HG02938 (cell line): Measurements from ENCODE around the gene C7.

Experiments
- ATAC-seq: cut with Tn5 transposase; IDR thresholded peaks from one replicate; pipeline ENCODE4 v1.9.1; 2021; ENCODE audit warnings: mild to moderate bottlenecking, moderate library complexity; ENCODE audit not compliant: unreplicated experiment

The C7 gene

GRCh38 chr5:40915341-40915926, 6.1 kb downstream of the C7 start:
- no peak for ATAC-seq

- ATAC-seq, result no peak
Observed at GRCh38 chr5:40916226-40916625, 6.9 kb downstream of the C7 start.

GRCh38 chr5:40928886-40929448, 19.7 kb downstream of the C7 start:
- no peak for ATAC-seq

GRCh38 chr5:40932766-40933165, 23.5 kb downstream of the C7 start:
- ATAC-seq, result no peak

- no peak for ATAC-seq
Observed at GRCh38 chr5:40937075-40937474, 27.8 kb downstream of the C7 start.

GRCh38 chr5:40939753-40940152, 30.5 kb downstream of the C7 start:
- ATAC-seq, result no peak

- ATAC-seq, result no peak
Observed at GRCh38 chr5:40945111-40945510, 35.8 kb downstream of the C7 start.

- ATAC-seq, result no peak
Observed at GRCh38 chr5:40955313-40955712, 46.0 kb downstream of the C7 start.

- no peak for ATAC-seq
Observed at GRCh38 chr5:40957048-40957447, 47.8 kb downstream of the C7 start.

GRCh38 chr5:40958811-40959210, 49.5 kb downstream of the C7 start:
- ATAC-seq, result no peak

- ATAC-seq, result no peak
Observed at GRCh38 chr5:40960037-40960436, 50.7 kb downstream of the C7 start.

- no peak for ATAC-seq
Observed at GRCh38 chr5:40962207-40962955, 53.1 kb downstream of the C7 start.

- no peak for ATAC-seq
Observed at GRCh38 chr5:40972434-40972833, 63.1 kb downstream of the C7 start.

- no peak for ATAC-seq
Observed at GRCh38 chr5:40973364-40974004, 64.2 kb downstream of the C7 start.

GRCh38 chr5:40976041-40976440, 66.7 kb downstream of the C7 start:
- ATAC-seq, result no peak

- ATAC-seq, result no peak
Observed at GRCh38 chr5:40976836-40977235, 67.5 kb downstream of the C7 start.

GRCh38 chr5:40981420-40981819, 72.1 kb downstream of the C7 start:
- no peak for ATAC-seq

GRCh38 chr5:40983781-40984180, 74.5 kb downstream of the C7 start:
- ATAC-seq, result no peak

GRCh38 chr5:40984884-40985283, 75.6 kb downstream of the C7 start:
- no peak for ATAC-seq

GRCh38 chr5:40985501-40985900, 76.2 kb downstream of the C7 start:
- no peak for ATAC-seq

- ATAC-seq, result no peak
Observed at GRCh38 chr5:40986666-40987065, 77.4 kb downstream of the C7 start.

GRCh38 chr5:40987349-40987748, 78.1 kb downstream of the C7 start:
- ATAC-seq, result no peak
